Activated naive CD4-positive, alpha-beta T cell treated with anti-CD3 and anti-CD28 coated beads, Interleukin-2, amount 10 ng/mL, durations not matched to agents 7 days and 5 days (primary cell): ENCODE results near the gene ZNF785.
"Not testable (repeated sequence)": the region's sequence is repeated elsewhere in the genome, so short reads cannot be mapped to it uniquely, and the experiment has no call there.

ENCODE experiments used
- CTCF ChIA-PET: fragments of 350-600 bp; sonication (Branson Sonifier 250); formaldehyde crosslinking; loops from one replicate; lab custom pipeline; 2021; ENCODE audit warnings: antibody characterized with exemption; lab: Charles Lee
- DNase-seq: peaks from one replicate; pipeline ENCODE4 v3.0.0-alpha.2; 2020
- H3K27ac Mint-ChIP-seq: one replicate; pipeline ENCODE4 v1.8.0; 2021; ENCODE audit warnings: mild to moderate bottlenecking, moderate library complexity, mixed read lengths
- H3K27me3 Mint-ChIP-seq: one replicate; pipeline ENCODE4 v1.8.0; 2021; ENCODE audit warnings: mild to moderate bottlenecking, mixed read lengths
- H3K36me3 Mint-ChIP-seq: one replicate; pipeline ENCODE4 v1.8.0; 2021; ENCODE audit warnings: mixed read lengths
- H3K4me1 Mint-ChIP-seq: one replicate; pipeline ENCODE4 v1.8.0; 2021; ENCODE audit warnings: mixed read lengths
- H3K4me3 Mint-ChIP-seq: one replicate; pipeline ENCODE4 v1.8.0; 2021; ENCODE audit warnings: mild to moderate bottlenecking, moderate library complexity, mixed read lengths
- H3K9me3 Mint-ChIP-seq: one replicate; pipeline ENCODE4 v1.8.0; 2021; ENCODE audit warnings: mixed read lengths

ZNF785 gene

DNA sequence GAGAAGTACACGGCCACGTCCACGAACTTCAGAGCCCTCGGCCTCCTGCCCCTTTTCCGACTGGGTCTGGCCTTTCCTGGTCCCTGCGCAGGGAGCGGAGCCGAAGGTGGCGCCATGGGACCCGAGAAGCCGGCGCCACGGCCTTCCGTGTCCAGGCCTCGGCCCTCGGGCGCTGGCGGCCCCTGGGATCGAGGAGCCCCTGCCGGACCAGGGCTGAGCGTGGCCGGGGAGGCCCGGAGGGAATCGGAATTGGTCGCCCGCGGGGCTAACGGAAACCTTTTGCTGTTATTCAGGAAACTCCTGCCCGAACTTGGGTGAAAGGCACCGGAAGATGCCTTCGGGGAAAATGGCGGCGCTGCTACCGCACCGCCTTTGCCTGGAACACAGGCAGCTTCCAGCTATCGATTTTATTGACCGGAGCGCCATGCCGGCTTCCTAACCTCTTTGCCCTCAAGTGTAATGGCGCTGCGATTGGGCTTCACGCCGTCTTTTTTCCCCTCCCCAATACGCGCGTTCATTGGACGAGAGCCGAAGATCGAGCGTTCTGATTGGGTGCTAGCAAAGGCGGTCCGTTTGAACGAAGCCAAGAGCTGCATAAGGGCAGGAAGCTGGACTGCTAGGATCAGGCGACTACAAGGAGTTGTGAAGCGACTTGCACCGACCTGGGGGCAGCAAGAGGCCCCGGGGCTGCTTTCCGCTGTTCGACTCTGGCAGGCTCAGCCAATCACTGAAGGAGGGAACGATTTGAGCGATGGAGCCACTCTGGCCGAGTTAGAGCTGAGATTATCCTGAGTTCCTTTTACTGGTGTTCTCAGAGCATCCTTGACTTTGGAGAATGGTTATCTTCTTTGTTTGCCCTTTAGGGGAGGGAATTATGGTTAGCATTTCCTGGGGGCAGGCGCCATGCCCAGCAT lies 24.7 kb upstream of the ZNF785 start, which contains the start of gene ZNF689:
Gene ZNF689 (minus strand): TSS at position 464 of the 914 bp plus-strand sequence. CDS start 348 bp downstream, at position 116.
- CTCF ChIA-PET: interaction anchor here (0.6 to 3.8 kb wide), 6 partner anchors 12 to 180 kb away, joined by 3 to 26 read pairs (median 3); partner anchors contain the start of gene DCTPP1
- H3K27ac Mint-ChIP-seq: peak within 1 kb of the TSS; percentile 97
- peaks cover 36% of the 10 kb centered on the region for H3K4me1 Mint-ChIP-seq
- H3K4me3 Mint-ChIP-seq: peak within 1 kb of the TSS; percentile 88
- peak; percentile 96 for DNase-seq
- peaks cover 25% of the 10 kb centered on the region for H3K36me3 Mint-ChIP-seq
- no peaks in the 10 kb centered on the region for H3K9me3 Mint-ChIP-seq
- H3K27me3 Mint-ChIP-seq: peaks cover 4% of the 10 kb centered on the region

GRCh38 chr16:30609002-30609925 lies 23.8 kb upstream of the ZNF785 start:
- Mint-ChIP-seq H3K4me1 (peaks cover 35% of the 10 kb centered on the region), H3K36me3 (peaks cover 33% of the 10 kb centered on the region), H3K4me3 (peak overlapping the region; percentile 88), H3K27me3 (peaks cover 3% of the 10 kb centered on the region), H3K27ac (peak overlapping the region; percentile 97), H3K9me3 (no peaks in the 10 kb centered on the region)
- DNase-seq: peak; percentile 61
- CTCF ChIA-PET: interaction anchor here (0.5 to 3.8 kb wide), 9 partner anchors 9 to 179 kb away, joined by 3 to 26 read pairs (median 4); partner anchors contain the start of genes DCTPP1 and PRR14

GRCh38 chr16:30606004-30606403 lies 20.5 kb upstream of the ZNF785 start:
- CTCF ChIA-PET: interaction anchor here (1.3 to 1.4 kb wide), 2 partner anchors 8 to 176 kb away, joined by 5 to 6 read pairs; partner anchors contain the start of gene DCTPP1
- peaks cover 43% of the 10 kb centered on the region for H3K36me3 Mint-ChIP-seq
- peaks cover 3% of the 10 kb centered on the region for H3K27me3 Mint-ChIP-seq
- no peaks in the 10 kb centered on the region for H3K9me3 Mint-ChIP-seq
- no peak for DNase-seq
- H3K4me3 Mint-ChIP-seq: no peak overlapping the region
- peaks cover 29% of the 10 kb centered on the region for H3K4me1 Mint-ChIP-seq
- no peak overlapping the region for H3K27ac Mint-ChIP-seq

GRCh38 chr16:30605158-30605557 lies 19.7 kb upstream of the ZNF785 start:
- Mint-ChIP-seq H3K9me3 (no peaks in the 10 kb centered on the region), H3K4me1 (peaks cover 21% of the 10 kb centered on the region), H3K27ac (no peak overlapping the region), H3K27me3 (no peaks in the 10 kb centered on the region), H3K4me3 (no peak overlapping the region), H3K36me3 (peaks cover 39% of the 10 kb centered on the region)
- CTCF ChIA-PET: interaction anchor here (1.2 kb wide), 1 partner anchor 14 kb away, joined by 3 read pairs; no protein-coding TSS in a partner anchor
- no peak for DNase-seq

DNA sequence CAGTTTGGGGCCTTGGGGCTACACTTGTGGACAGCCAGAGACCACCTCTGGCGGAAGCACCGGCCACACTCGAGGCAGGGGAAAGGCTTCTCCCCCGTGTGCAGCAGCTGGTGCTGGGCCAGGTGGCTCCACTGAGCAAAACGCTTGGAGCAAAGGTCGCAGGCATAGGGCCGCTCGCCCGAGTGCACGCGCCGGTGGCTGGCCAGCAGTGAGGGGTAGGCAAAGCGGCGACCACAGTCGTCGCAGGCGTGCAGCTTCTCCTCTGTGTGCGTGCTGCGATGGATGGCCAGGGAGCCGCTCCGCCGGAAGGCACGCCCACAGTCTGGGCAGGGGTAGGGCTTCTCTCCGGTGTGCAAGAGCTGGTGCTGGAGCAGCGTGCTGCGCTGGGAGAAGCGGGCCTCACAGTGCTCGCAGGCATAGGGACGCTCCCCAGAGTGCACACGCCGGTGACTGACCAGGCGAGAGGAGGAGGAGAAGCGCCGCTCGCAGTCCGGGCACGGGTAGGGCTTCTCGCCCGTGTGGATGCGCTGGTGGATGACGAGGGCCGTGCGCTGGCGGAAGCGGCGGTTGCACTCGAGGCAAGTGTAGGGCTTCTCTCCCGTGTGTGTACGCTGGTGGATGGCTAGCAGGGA lies 18.9 kb upstream of the ZNF785 start:
- peaks cover 20% of the 10 kb centered on the region for H3K4me1 Mint-ChIP-seq
- no peak overlapping the region for H3K4me3 Mint-ChIP-seq
- CTCF ChIA-PET: interaction anchor here (1.2 kb wide), 1 partner anchor 15 kb away, joined by 3 read pairs; no protein-coding TSS in a partner anchor
- H3K9me3 Mint-ChIP-seq: no peaks in the 10 kb centered on the region
- H3K36me3 Mint-ChIP-seq: peaks cover 37% of the 10 kb centered on the region
- H3K27ac Mint-ChIP-seq: no peak overlapping the region
- H3K27me3 Mint-ChIP-seq: no peaks in the 10 kb centered on the region
- DNase-seq: no peak

DNA sequence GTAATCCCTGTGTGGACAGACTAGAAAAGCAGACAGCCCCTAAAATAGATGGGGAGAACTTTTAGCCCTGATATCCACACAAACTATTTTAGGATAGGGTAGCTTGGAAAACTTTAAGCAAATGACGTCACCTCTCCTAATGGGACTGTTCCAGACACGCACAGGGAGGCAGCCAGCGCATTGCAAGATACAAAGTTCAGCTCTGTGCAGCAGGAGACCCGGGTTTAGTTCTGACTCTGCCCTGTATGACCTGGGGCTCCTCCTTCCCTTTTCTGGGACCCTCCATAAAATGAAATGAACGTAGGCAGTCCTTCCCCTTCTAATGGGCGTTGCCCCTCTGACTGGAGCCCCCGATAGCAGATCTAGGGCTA lies 18.4 kb upstream of the ZNF785 start:
- no peak overlapping the region for H3K27ac Mint-ChIP-seq
- H3K27me3 Mint-ChIP-seq: no peaks in the 10 kb centered on the region

DNA sequence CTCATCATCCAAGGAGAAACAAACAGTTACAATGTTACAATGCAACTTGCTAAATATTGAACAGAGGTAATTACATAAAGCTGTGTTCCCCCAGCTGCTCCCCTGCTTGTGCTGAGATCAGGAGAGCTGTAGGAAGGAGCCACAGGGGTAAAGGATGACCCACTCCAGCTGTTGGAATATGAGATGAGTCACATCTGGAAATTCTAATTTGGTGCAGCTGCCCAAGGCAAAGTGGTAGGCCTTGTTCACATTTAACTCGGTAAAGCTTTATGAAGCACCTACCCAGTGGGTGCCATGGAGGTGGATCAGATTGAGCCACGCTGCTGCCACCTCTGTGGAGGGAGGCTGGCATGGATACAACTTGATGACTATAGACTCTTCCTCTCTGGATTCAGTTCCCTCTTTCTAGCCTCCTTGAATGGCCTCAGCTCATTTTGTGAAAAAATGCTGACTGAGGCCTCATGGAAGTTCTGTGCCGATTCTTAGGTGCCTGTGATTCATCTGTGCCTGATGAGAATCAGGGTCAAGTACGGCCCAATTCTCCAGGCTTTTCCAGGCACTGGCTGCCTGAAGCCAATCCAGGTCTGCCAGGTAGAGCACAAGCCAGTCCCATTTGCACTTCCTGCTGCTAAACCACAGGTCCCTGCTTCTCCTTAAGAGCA lies 17.2 kb upstream of the ZNF785 start:
- peaks cover 14% of the 10 kb centered on the region for H3K4me1 Mint-ChIP-seq
- no peak overlapping the region for H3K4me3 Mint-ChIP-seq
- CTCF ChIA-PET: interaction anchor here (0.7 to 2.7 kb wide), 3 partner anchors 12 to 67 kb away, joined by 3 to 17 read pairs (median 4); no protein-coding TSS in a partner anchor
- H3K27ac Mint-ChIP-seq: no peak overlapping the region
- H3K27me3 Mint-ChIP-seq: no peaks in the 10 kb centered on the region
- no peak for DNase-seq
- peaks cover 34% of the 10 kb centered on the region for H3K36me3 Mint-ChIP-seq
- H3K9me3 Mint-ChIP-seq: no peaks in the 10 kb centered on the region

More for the DNA sequence above, 18.4 kb upstream of the ZNF785 start:
- Mint-ChIP-seq H3K4me1 (peaks cover 15% of the 10 kb centered on the region), H3K9me3 (no peaks in the 10 kb centered on the region), H3K4me3 (no peak overlapping the region), H3K36me3 (peaks cover 37% of the 10 kb centered on the region)
- no peak for DNase-seq
- CTCF ChIA-PET: no interaction called here

GRCh38 chr16:30601966-30602365 lies 16.5 kb upstream of the ZNF785 start:
- no peaks in the 10 kb centered on the region for H3K9me3 Mint-ChIP-seq
- H3K27ac Mint-ChIP-seq: no peak overlapping the region
- H3K4me3 Mint-ChIP-seq: no peak overlapping the region
- H3K36me3 Mint-ChIP-seq: peaks cover 30% of the 10 kb centered on the region
- CTCF ChIA-PET: interaction anchor here (0.7 to 2.7 kb wide), 3 partner anchors 13 to 66 kb away, joined by 3 to 17 read pairs (median 4); no protein-coding TSS in a partner anchor
- H3K4me1 Mint-ChIP-seq: peaks cover 12% of the 10 kb centered on the region
- DNase-seq: no peak
- no peaks in the 10 kb centered on the region for H3K27me3 Mint-ChIP-seq

GRCh38 chr16:30600929-30601328 lies 15.4 kb upstream of the ZNF785 start:
- Mint-ChIP-seq H3K27ac (no peak overlapping the region), H3K9me3 (no peaks in the 10 kb centered on the region), H3K36me3 (peaks cover 22% of the 10 kb centered on the region), H3K27me3 (no peaks in the 10 kb centered on the region), H3K4me3 (no peak overlapping the region), H3K4me1 (peaks cover 9% of the 10 kb centered on the region)
- DNase-seq: no peak
- CTCF ChIA-PET: interaction anchor here (0.8 to 2.7 kb wide), 4 partner anchors 14 to 171 kb away, joined by 3 to 17 read pairs (median 4); partner anchors contain the start of gene DCTPP1

DNA sequence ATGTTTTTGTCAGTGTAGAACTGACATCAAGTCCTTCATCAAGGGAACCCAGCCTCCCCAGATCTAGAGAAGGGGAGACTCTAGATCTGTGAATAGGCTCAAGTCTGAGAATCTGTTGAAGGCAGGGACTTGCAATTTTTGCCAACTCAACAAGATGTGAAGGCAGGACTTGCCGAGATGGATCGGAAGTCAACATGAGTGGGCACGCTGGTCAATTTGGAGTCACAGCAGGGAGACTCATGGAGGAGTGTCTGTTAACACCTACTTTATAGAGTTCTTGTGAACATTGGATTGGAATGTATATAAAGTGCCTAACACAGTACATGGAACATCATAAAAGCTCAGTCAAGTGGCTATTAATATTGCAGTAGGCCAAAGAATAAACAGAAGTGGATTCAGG lies 14.7 kb upstream of the ZNF785 start:
- no peak for DNase-seq
- Mint-ChIP-seq H3K27me3 (no peaks in the 10 kb centered on the region), H3K4me3 (no peak overlapping the region), H3K27ac (no peak overlapping the region), H3K4me1 (peaks cover 9% of the 10 kb centered on the region), H3K36me3 (peaks cover 18% of the 10 kb centered on the region), H3K9me3 (no peaks in the 10 kb centered on the region)
- CTCF ChIA-PET: interaction anchor here (1.0 to 2.7 kb wide), 4 partner anchors 8 to 170 kb away, joined by 4 to 22 read pairs (median 4); partner anchors contain the start of genes DCTPP1 and ZNF747

DNA sequence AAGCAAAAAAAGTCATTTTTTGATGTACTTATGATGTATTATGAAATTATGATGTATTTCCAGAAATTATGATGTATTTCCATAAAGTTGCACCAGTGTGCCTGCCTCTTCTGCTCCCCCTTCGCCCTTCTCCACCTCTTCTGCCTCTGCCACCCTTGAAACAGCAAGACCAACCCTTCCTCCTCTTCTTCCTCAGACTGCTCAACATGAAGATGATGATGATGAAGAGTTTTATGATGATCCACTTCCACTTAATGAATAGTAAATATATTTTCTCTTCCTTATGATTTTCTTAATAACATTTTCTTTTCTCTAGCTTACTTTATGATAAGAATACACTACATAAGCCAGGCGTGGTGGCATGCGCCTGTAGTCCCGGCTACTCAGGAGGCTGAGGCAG lies 7.4 kb upstream of the ZNF785 start:
- CTCF ChIA-PET: interaction anchor here (1.2 kb wide), 1 partner anchor 19 kb away, joined by 4 read pairs; no protein-coding TSS in a partner anchor
- H3K4me1 Mint-ChIP-seq: peaks cover 7% of the 10 kb centered on the region
- no peak overlapping the region for H3K27ac Mint-ChIP-seq

DNA sequence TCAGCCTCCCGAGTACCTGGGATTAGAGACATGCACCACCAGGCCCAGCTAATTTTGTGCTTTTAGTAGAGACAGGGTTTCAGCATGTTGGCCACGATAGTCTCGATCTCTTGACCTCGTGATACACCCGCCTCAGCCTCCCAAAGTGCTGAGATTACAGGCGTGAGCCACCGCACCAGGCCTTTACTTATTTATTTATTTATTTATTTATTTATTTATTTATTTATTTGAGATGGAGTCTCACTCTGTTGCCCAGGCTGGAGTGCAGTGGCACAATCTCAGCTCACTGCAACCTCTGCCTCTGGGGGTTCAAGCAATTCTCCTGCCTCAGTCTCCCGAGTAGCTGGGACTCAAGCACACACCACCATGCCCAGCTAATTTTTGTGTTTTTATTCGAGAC lies 5.4 kb upstream of the ZNF785 start:
- not testable (repeated sequence) for DNase-seq, H3K27me3 Mint-ChIP-seq, H3K4me3 Mint-ChIP-seq, H3K27ac Mint-ChIP-seq, H3K9me3 Mint-ChIP-seq
- peaks cover 19% of the 10 kb centered on the region for H3K4me1 Mint-ChIP-seq
- H3K36me3 Mint-ChIP-seq: peaks cover 11% of the 10 kb centered on the region
- CTCF ChIA-PET: interaction anchor here (1.1 kb wide), 1 partner anchor 13 kb away, joined by 3 read pairs; no protein-coding TSS in a partner anchor

More for the DNA sequence above, 7.4 kb upstream of the ZNF785 start:
- H3K4me3 Mint-ChIP-seq: no peak overlapping the region
- no peak for DNase-seq
- H3K9me3 Mint-ChIP-seq: no peaks in the 10 kb centered on the region
- H3K27me3 Mint-ChIP-seq: no peaks in the 10 kb centered on the region
- H3K36me3 Mint-ChIP-seq: peaks cover 5% of the 10 kb centered on the region
